GM21447 (cell line): ENCODE results near the gene SMCO4.
"Not testable (repeated sequence)": the region's sequence is repeated elsewhere in the genome, so short reads cannot be mapped to it uniquely, and the experiment has no call there.

Experiments used
- ATAC-seq: cut with Tn5 transposase; IDR thresholded peaks from one replicate; pipeline ENCODE4 v1.9.1; 2021; ENCODE audit not compliant: unreplicated experiment

Gene SMCO4

GRCh38 chr11:93543292-93543977 lies at the start of gene SMCO4:
Gene SMCO4, minus strand, starts transcription at chr11:93543391. Its CDS starts 64,202 bp downstream, at chr11:93479189.
- peak; percentile 76 for ATAC-seq

GRCh38 chr11:93591247-93591898 lies 48.2 kb upstream of the SMCO4 start:
- ATAC-seq, result peak; percentile 84

GRCh38 chr11:93589347-93589746 lies 46.2 kb upstream of the SMCO4 start:
- ATAC-seq, result no peak

- ATAC-seq, result no peak
Observed at GRCh38 chr11:93587858-93588581, 44.8 kb upstream of the SMCO4 start.

GRCh38 chr11:93587425-93587824 lies 44.2 kb upstream of the SMCO4 start:
- ATAC-seq, result not testable (repeated sequence)

GRCh38 chr11:93585758-93586157 lies 42.6 kb upstream of the SMCO4 start:
- ATAC-seq, result no peak

GRCh38 chr11:93583490-93583889 lies 40.3 kb upstream of the SMCO4 start:
- no peak for ATAC-seq

GRCh38 chr11:93579187-93579751 lies 36.1 kb upstream of the SMCO4 start:
- ATAC-seq, result no peak

GRCh38 chr11:93577286-93577685 lies 34.1 kb upstream of the SMCO4 start:
- no peak for ATAC-seq

- not testable (repeated sequence) for ATAC-seq
Observed at GRCh38 chr11:93576870-93577269, 33.7 kb upstream of the SMCO4 start.

GRCh38 chr11:93574638-93575220 lies 31.5 kb upstream of the SMCO4 start:
- no peak for ATAC-seq

- ATAC-seq, result no peak
Observed at GRCh38 chr11:93573184-93573583, 30.0 kb upstream of the SMCO4 start.

- no peak for ATAC-seq
Observed at GRCh38 chr11:93572621-93573020, 29.4 kb upstream of the SMCO4 start.

- no peak for ATAC-seq
Observed at GRCh38 chr11:93572171-93572570, 29.0 kb upstream of the SMCO4 start.

- no peak for ATAC-seq
Observed at GRCh38 chr11:93571612-93572011, 28.4 kb upstream of the SMCO4 start.

GRCh38 chr11:93570759-93571413 lies 27.7 kb upstream of the SMCO4 start:
- no peak for ATAC-seq

- ATAC-seq, result no peak
Observed at GRCh38 chr11:93569496-93569895, 26.3 kb upstream of the SMCO4 start.

GRCh38 chr11:93568726-93569125 lies 25.5 kb upstream of the SMCO4 start:
- no peak for ATAC-seq

GRCh38 chr11:93567401-93567895 lies 24.3 kb upstream of the SMCO4 start:
- no peak for ATAC-seq

GRCh38 chr11:93564895-93565294 lies 21.7 kb upstream of the SMCO4 start:
- no peak for ATAC-seq

GRCh38 chr11:93563857-93564256 lies 20.7 kb upstream of the SMCO4 start:
- ATAC-seq, result no peak
